ENCODE measurements around the gene TMTC1. TPM values are rescaled to one million over a fixed set of nuclear protein-coding genes. Genes with fewer than 3 reads are reported as not detected.

TMTC1 gene
- total and polyA plus RNA-seq, 2 donors (not counting 1 experiment from before 2014, with no cell fraction given): not detected

GRCh38 chr12:29611906-29612305, 171.8 kb downstream of the TMTC1 start:
- Mint-ChIP-seq H3K27me3 (no peaks in the 10 kb centered on the region), H3K27ac (no peak overlapping the region), H3K4me3 (no peak overlapping the region), H3K4me1 (no peaks in the 10 kb centered on the region), H3K9me3 (ENCODE audit: insufficient read depth) (no peaks in the 10 kb centered on the region)
- Histone ChIP-seq H3K27ac (ENCODE audit: low read length in 2 of 2) (no peak overlapping the region), H3K27me3 (replicated peaks in 1 of 4; ENCODE audit: control extremely low read depth in 1 of 4, control insufficient read depth in 3 of 4, insufficient read depth in 4 of 4, low read length in 3 of 4) (no peaks in the 10 kb centered on the region), H3K4me1 (ENCODE audit: control insufficient read depth in 2 of 2, insufficient read depth in 2 of 2, low read length in 2 of 2) (no peaks in the 10 kb centered on the region), H2AFZ (ENCODE audit: insufficient read depth, low read depth, low read length, poor library complexity, severe bottlenecking) (no peak overlapping the region), H3K36me3 (replicated peaks in 1 of 2; ENCODE audit: control extremely low read depth in 1 of 2, control insufficient read depth in 1 of 2, extremely low read depth in 1 of 2, insufficient read depth in 2 of 2, low read length in 1 of 2) (no peaks in the 10 kb centered on the region), H3K9ac (ENCODE audit: low read length) (no peak overlapping the region), H3K4me2 (replicated peaks; ENCODE audit: low read depth, low read length, poor library complexity, severe bottlenecking) (no peak overlapping the region), H3K4me3 (ENCODE audit: control extremely low read depth in 1 of 5, extremely low read depth in 1 of 5, insufficient read depth in 1 of 5, low read depth in 2 of 5, low read length in 4 of 5) (no peak overlapping the region), H4K20me1 (ENCODE audit: control insufficient read depth, insufficient read depth, low read length, poor library complexity, severe bottlenecking) (no peaks in the 10 kb centered on the region), H3K9me3 (ENCODE audit: control extremely low read depth in 1 of 3, control insufficient read depth in 2 of 3, insufficient read depth in 1 of 3, low read length in 2 of 3) (no peaks in the 10 kb centered on the region), H3K79me2 (ENCODE audit: control insufficient read depth, insufficient read depth, low read length) (no peaks in the 10 kb centered on the region)
- intact Hi-C loops (cut with micrococcal nuclease): no loop called here
- ChIA-PET POLR2A (no interaction called here), CTCF (no interaction called here)
- no peak for TF ChIP-seq EZH2 (IDR thresholded peaks at IDR 0.05; ENCODE audit: borderline replicate concordance, insufficient read depth, low read depth, low read length, poor library complexity, severe bottlenecking)
- TF ChIP-seq, protein P1, sequence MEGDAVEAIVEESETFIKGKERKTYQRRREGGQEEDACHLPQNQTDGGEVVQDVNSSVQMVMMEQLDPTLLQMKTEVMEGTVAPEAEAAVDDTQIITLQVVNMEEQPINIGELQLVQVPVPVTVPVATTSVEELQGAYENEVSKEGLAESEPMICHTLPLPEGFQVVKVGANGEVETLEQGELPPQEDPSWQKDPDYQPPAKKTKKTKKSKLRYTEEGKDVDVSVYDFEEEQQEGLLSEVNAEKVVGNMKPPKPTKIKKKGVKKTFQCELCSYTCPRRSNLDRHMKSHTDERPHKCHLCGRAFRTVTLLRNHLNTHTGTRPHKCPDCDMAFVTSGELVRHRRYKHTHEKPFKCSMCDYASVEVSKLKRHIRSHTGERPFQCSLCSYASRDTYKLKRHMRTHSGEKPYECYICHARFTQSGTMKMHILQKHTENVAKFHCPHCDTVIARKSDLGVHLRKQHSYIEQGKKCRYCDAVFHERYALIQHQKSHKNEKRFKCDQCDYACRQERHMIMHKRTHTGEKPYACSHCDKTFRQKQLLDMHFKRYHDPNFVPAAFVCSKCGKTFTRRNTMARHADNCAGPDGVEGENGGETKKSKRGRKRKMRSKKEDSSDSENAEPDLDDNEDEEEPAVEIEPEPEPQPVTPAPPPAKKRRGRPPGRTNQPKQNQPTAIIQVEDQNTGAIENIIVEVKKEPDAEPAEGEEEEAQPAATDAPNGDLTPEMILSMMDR (IDR thresholded peaks at IDR 0.05): no peak
- DNase-seq (no peak), ATAC-seq (ENCODE audit: low read depth) (no peak)
- no CpG with 5 or more reads among the region's 3 CpGs for WGBS (ENCODE audit: insufficient coverage)

GRCh38 chr12:29610473-29611170, 173.1 kb downstream of the TMTC1 start:
- DNase-seq: no peak
- Mint-ChIP-seq H3K9me3 (ENCODE audit: insufficient read depth) (no peaks in the 10 kb centered on the region), H3K27ac (no peak overlapping the region), H3K4me1 (no peaks in the 10 kb centered on the region), H3K27me3 (no peaks in the 10 kb centered on the region), H3K4me3 (no peak overlapping the region)
- Histone ChIP-seq H3K4me3 (ENCODE audit: control extremely low read depth in 1 of 5, extremely low read depth in 1 of 5, insufficient read depth in 1 of 5, low read depth in 2 of 5, low read length in 4 of 5) (no peak overlapping the region), H3K27ac (ENCODE audit: low read length in 2 of 2) (no peak overlapping the region), H3K4me1 (ENCODE audit: control insufficient read depth in 2 of 2, insufficient read depth in 2 of 2, low read length in 2 of 2) (no peaks in the 10 kb centered on the region), H3K27me3 (replicated peaks in 1 of 4; ENCODE audit: control extremely low read depth in 1 of 4, control insufficient read depth in 3 of 4, insufficient read depth in 4 of 4, low read length in 3 of 4) (no peaks in the 10 kb centered on the region), H3K9me3 (ENCODE audit: control extremely low read depth in 1 of 3, control insufficient read depth in 2 of 3, insufficient read depth in 1 of 3, low read length in 2 of 3) (no peaks in the 10 kb centered on the region), H3K9ac (ENCODE audit: low read length) (no peak overlapping the region), H4K20me1 (ENCODE audit: control insufficient read depth, insufficient read depth, low read length, poor library complexity, severe bottlenecking) (no peaks in the 10 kb centered on the region), H3K36me3 (replicated peaks in 1 of 2; ENCODE audit: control extremely low read depth in 1 of 2, control insufficient read depth in 1 of 2, extremely low read depth in 1 of 2, insufficient read depth in 2 of 2, low read length in 1 of 2) (no peaks in the 10 kb centered on the region), H2AFZ (ENCODE audit: insufficient read depth, low read depth, low read length, poor library complexity, severe bottlenecking) (no peak overlapping the region), H3K79me2 (ENCODE audit: control insufficient read depth, insufficient read depth, low read length) (no peaks in the 10 kb centered on the region), H3K4me2 (replicated peaks; ENCODE audit: low read depth, low read length, poor library complexity, severe bottlenecking) (no peak overlapping the region)
- no peak for ATAC-seq (ENCODE audit: low read depth)
- CTCF ChIA-PET: no interaction called here
- intact Hi-C loops (cut with micrococcal nuclease): no loop called here
- WGBS (ENCODE audit: insufficient coverage): 98% methylated on average over 4 of the region's 7 CpGs
- POLR2A ChIA-PET: no interaction called here
- TF ChIP-seq, protein P1 (IDR thresholded peaks at IDR 0.05): no peak
- no peak for TF ChIP-seq EZH2 (IDR thresholded peaks at IDR 0.05; ENCODE audit: borderline replicate concordance, insufficient read depth, low read depth, low read length, poor library complexity, severe bottlenecking)

All from B cell (primary cell).